ENCODE data around the gene COX18. TPM values are rescaled to one million over a fixed set of nuclear protein-coding genes. Genes with fewer than 3 reads are reported as not detected.

Gene COX18
- polyA plus RNA-seq, 1 donor from 2014 or later: 30.2 TPM

GRCh38 chr4:73090738-73091137 lies 21.2 kb upstream of the COX18 start:
- peaks cover 14% of the 10 kb centered on the region for H3K36me3 ChIP-seq (ENCODE audit: insufficient read depth, low read length)
- no peak overlapping the region for H3K4me3 ChIP-seq (ENCODE audit: low read length)
- H3K79me2 ChIP-seq (replicated peaks; ENCODE audit: insufficient read depth, low read length): no peaks in the 10 kb centered on the region
- H2AFZ ChIP-seq (ENCODE audit: low read depth, low read length): no peak overlapping the region
- no peaks in the 10 kb centered on the region for H3K9me3 ChIP-seq (ENCODE audit: low read length)
- H3F3A ChIP-seq (ENCODE audit: insufficient read depth, low read length, poor library complexity, severe bottlenecking): no peaks in the 10 kb centered on the region
- H3K27me3 ChIP-seq (ENCODE audit: insufficient read depth, low read depth, low read length): no peaks in the 10 kb centered on the region
- no peaks in the 10 kb centered on the region for H3K9me2 ChIP-seq (ENCODE audit: insufficient read depth, low read length)
- TF ChIP-seq MXI1 (conservative IDR thresholded peaks at IDR 0.05; ENCODE audit: poor library complexity, severe bottlenecking) (no peak), EZH2 (IDR thresholded peaks at IDR 0.05; ENCODE audit: borderline replicate concordance, insufficient read depth, low read length, poor library complexity, severe bottlenecking) (no peak), REST (IDR thresholded peaks at IDR 0.05; ENCODE audit: borderline replicate concordance) (no peak), RAD21 (conservative IDR thresholded peaks at IDR 0.05) (no peak), SMC3 (conservative IDR thresholded peaks at IDR 0.05; ENCODE audit: poor library complexity) (no peak), TAF1 (IDR thresholded peaks at IDR 0.05; ENCODE audit: low read depth) (no peak), EP300 (conservative IDR thresholded peaks at IDR 0.05; ENCODE audit: poor library complexity, severe bottlenecking) (no peak), CTCF (IDR thresholded peaks at IDR 0.05; ENCODE audit: poor library complexity, severe bottlenecking) (no peak), POLR2AphosphoS5 (IDR thresholded peaks at IDR 0.05) (no peak)
- no peak overlapping the region for H3K9ac ChIP-seq (ENCODE audit: low read length)
- H4K20me1 ChIP-seq (ENCODE audit: insufficient read depth): no peaks in the 10 kb centered on the region
- no peak overlapping the region for H3K4me2 ChIP-seq (ENCODE audit: low read length)
- H3K27ac ChIP-seq (ENCODE audit: low read length): no peak overlapping the region

GRCh38 chr4:73087871-73088270 lies 18.4 kb upstream of the COX18 start:
- no peak overlapping the region for H2AFZ ChIP-seq (ENCODE audit: low read depth, low read length)

More at GRCh38 chr4:73087871-73088270, 18.4 kb upstream of the COX18 start:
- Histone ChIP-seq H3K27ac (ENCODE audit: low read length) (no peak overlapping the region), H3K9me2 (ENCODE audit: insufficient read depth, low read length) (no peaks in the 10 kb centered on the region), H3K4me3 (ENCODE audit: low read length) (no peak overlapping the region), H3K9ac (ENCODE audit: low read length) (no peak overlapping the region), H3K36me3 (ENCODE audit: insufficient read depth, low read length) (peaks cover 14% of the 10 kb centered on the region), H4K20me1 (ENCODE audit: insufficient read depth) (no peaks in the 10 kb centered on the region), H3K27me3 (ENCODE audit: insufficient read depth, low read depth, low read length) (no peaks in the 10 kb centered on the region), H3F3A (ENCODE audit: insufficient read depth, low read length, poor library complexity, severe bottlenecking) (no peaks in the 10 kb centered on the region), H3K79me2 (replicated peaks; ENCODE audit: insufficient read depth, low read length) (no peaks in the 10 kb centered on the region), H3K9me3 (ENCODE audit: low read length) (no peaks in the 10 kb centered on the region), H3K4me2 (ENCODE audit: low read length) (no peak overlapping the region)
- TF ChIP-seq CTCF (IDR thresholded peaks at IDR 0.05; ENCODE audit: poor library complexity, severe bottlenecking) (no peak), EZH2 (IDR thresholded peaks at IDR 0.05; ENCODE audit: borderline replicate concordance, insufficient read depth, low read length, poor library complexity, severe bottlenecking) (no peak), SMC3 (conservative IDR thresholded peaks at IDR 0.05; ENCODE audit: poor library complexity) (no peak), EP300 (conservative IDR thresholded peaks at IDR 0.05; ENCODE audit: poor library complexity, severe bottlenecking) (no peak), TAF1 (IDR thresholded peaks at IDR 0.05; ENCODE audit: low read depth) (no peak), RAD21 (conservative IDR thresholded peaks at IDR 0.05) (no peak), MXI1 (conservative IDR thresholded peaks at IDR 0.05; ENCODE audit: poor library complexity, severe bottlenecking) (no peak), REST (IDR thresholded peaks at IDR 0.05; ENCODE audit: borderline replicate concordance) (no peak), POLR2AphosphoS5 (IDR thresholded peaks at IDR 0.05) (no peak)

Data from neural cell (in vitro differentiated cells).